CD4-positive, alpha-beta T cell treated with Interleukin-15 for 4 hours (primary cell): ENCODE measurements around the gene ABHD8.
"Not testable (repeated sequence)": the region's sequence is repeated elsewhere in the genome, so short reads cannot be mapped to it uniquely, and the experiment has no call there.

Experiments
- DNase-seq: peaks from one replicate; pipeline ENCODE4 v3.0.0-alpha.2; 2020; ENCODE audit warnings: low spot score

ABHD8 gene

GRCh38 chr19:17296976-17297375 lies 6.2 kb downstream of the ABHD8 start:
- DNase-seq: no peak

GRCh38 chr19:17296273-17296672 lies 7.0 kb downstream of the ABHD8 start:
- no peak for DNase-seq

GRCh38 chr19:17295551-17295950 lies 7.7 kb downstream of the ABHD8 start:
- DNase-seq: not testable (repeated sequence)

GRCh38 chr19:17294051-17294891 lies 9.0 kb downstream of the ABHD8 start:
- peak; percentile 25 for DNase-seq

- no peak for DNase-seq
These were observed 9.6 kb downstream of the ABHD8 start for GRCh38 chr19:17293605-17294004.

GRCh38 chr19:17292301-17293074 lies 10.7 kb downstream of the ABHD8 start:
- peak; percentile 81 for DNase-seq

- peak; percentile 18 for DNase-seq
These were observed 13.7 kb downstream of the ABHD8 start for GRCh38 chr19:17289489-17289888.

GRCh38 chr19:17286752-17287151 lies 16.5 kb downstream of the ABHD8 start:
- no peak for DNase-seq

- no peak for DNase-seq
These were observed 17.0 kb downstream of the ABHD8 start for GRCh38 chr19:17286263-17286662.

- DNase-seq: no peak
These were observed 17.6 kb downstream of the ABHD8 start for GRCh38 chr19:17285415-17286135.

GRCh38 chr19:17283504-17283996 lies 19.7 kb downstream of the ABHD8 start:
- no peak for DNase-seq

GRCh38 chr19:17282488-17283125 lies 20.6 kb downstream of the ABHD8 start:
- peak; percentile 76 for DNase-seq

- DNase-seq: peak; percentile 10
These were observed 21.6 kb downstream of the ABHD8 start, which contains the start of gene ANKLE1 for GRCh38 chr19:17281391-17282304. TSS of gene ANKLE1 (plus strand) at chr19:17281901. CDS start at chr19:17281921, 20 bp downstream.

GRCh38 chr19:17279436-17279835 lies 23.8 kb downstream of the ABHD8 start:
- DNase-seq: no peak

- DNase-seq: no peak
These were observed 27.6 kb downstream of the ABHD8 start for GRCh38 chr19:17275441-17276175.

- DNase-seq: not testable (repeated sequence)
These were observed 28.3 kb downstream of the ABHD8 start for GRCh38 chr19:17274892-17275291.

GRCh38 chr19:17268754-17269153 lies 34.5 kb downstream of the ABHD8 start:
- DNase-seq: no peak

- peak; percentile 98 for DNase-seq
These were observed 36.0 kb downstream of the ABHD8 start, which contains the start of gene BABAM1 for GRCh38 chr19:17266975-17267788. TSS of gene BABAM1 (plus strand) at chr19:17267443. CDS start at chr19:17268807, 1,364 bp downstream.

GRCh38 chr19:17266589-17266974 lies 36.6 kb downstream of the ABHD8 start:
- no peak for DNase-seq
